K562 (cell line): ENCODE measurements around the gene PIP4K2A. TPM values are rescaled to one million over a fixed set of nuclear protein-coding genes. Genes with fewer than 3 reads are reported as not detected.

Experiments
- ARID3A ChIP-seq: IDR thresholded peaks from 2 replicates; pipeline ENCODE4 v1.6.1; 2012; ENCODE audit warnings: low read depth, low read length, improper control_type of control experiment, borderline replicate concordance
- ATF1 ChIP-seq, 2 experiments: fragments of 450-650 bp in 1 of 2; IDR thresholded peaks; 2 replicates each; pipeline ENCODE4 v1.6.1; 2016; ENCODE audit warnings: missing compliant biosample characterization in 1 of 2, missing genetic modification characterization in 1 of 2
- CHCHD3 ChIP-seq: fragments of 250-450 bp; sonication (Bioruptor Pico); IDR thresholded peaks from 2 replicates; pipeline ENCODE4 v2.1.2; 2022; ENCODE audit warnings: mild to moderate bottlenecking
- DLX4 ChIP-seq: fragments of 250-450 bp; sonication (Bioruptor Pico); IDR thresholded peaks from 2 replicates; pipeline ENCODE4 v1.6.1; 2021; ENCODE audit warnings: mild to moderate bottlenecking
- DMBX1 ChIP-seq: fragments of 250-450 bp; sonication (Bioruptor Pico); IDR thresholded peaks from 2 replicates; pipeline ENCODE4 v1.8.0; 2022; ENCODE audit warnings: inconsistent platforms, mild to moderate bottlenecking, moderate library complexity, borderline replicate concordance
- ERF ChIP-seq: fragments of 450-650 bp; formaldehyde crosslinking; IDR thresholded peaks from 2 replicates; pipeline ENCODE4 v1.4.0; 2020; ENCODE audit warnings: mild to moderate bottlenecking, mixed read lengths
- FOXA3 ChIP-seq, 2 experiments: fragments of 450-650 bp in 1 of 2; sonication (generic) in 1 of 2; formaldehyde crosslinking; IDR thresholded peaks in 1 of 2; conservative IDR thresholded peaks in 1 of 2; 2 replicates each; pipeline versions ENCODE4 v1.4.0 to v1.8.0; 2020 to 2022; ENCODE audit warnings: mild to moderate bottlenecking in 2 of 2, missing genetic modification reagents in 1 of 2
- ILF3 ChIP-seq: fragments of 450-650 bp; IDR thresholded peaks from 2 replicates; pipeline ENCODE4 v1.6.1; 2018; ENCODE audit warnings: antibody characterized with exemption, mild to moderate bottlenecking, moderate library complexity, borderline replicate concordance
- ILK ChIP-seq: fragments of 450-650 bp; IDR thresholded peaks from 2 replicates; pipeline ENCODE4 v1.6.1; 2016; ENCODE audit warnings: missing genetic modification characterization, low read depth, mild to moderate bottlenecking, missing compliant biosample characterization, moderate library complexity, borderline replicate concordance
- JUN ChIP-seq, 2 experiments: sonication (generic) in 1 of 2; formaldehyde crosslinking in 1 of 2; IDR thresholded peaks; 2 replicates each; pipeline versions ENCODE4 v1.6.1 to v1.8.0; 2012 to 2022; ENCODE audit warnings: borderline replicate concordance in 2 of 2, mild to moderate bottlenecking in 2 of 2, improper control_type of control experiment in 1 of 2, low read depth in 1 of 2, low read length in 1 of 2, missing genetic modification reagents in 1 of 2
- KLF6 ChIP-seq: fragments of 250-450 bp; sonication (Bioruptor Pico); IDR thresholded peaks from 2 replicates; pipeline ENCODE4 v1.4.0; 2020; ENCODE audit warnings: mild to moderate bottlenecking, moderate library complexity, borderline replicate concordance
- RFX5 ChIP-seq: IDR thresholded peaks from 2 replicates; pipeline ENCODE4 v1.6.1; 2011; ENCODE audit warnings: low read depth, mild to moderate bottlenecking, improper control_type of control experiment, low read length
- STAG1 ChIP-seq: sonication (generic); formaldehyde crosslinking; IDR thresholded peaks from 2 replicates; pipeline ENCODE4 v1.5.0; 2020; ENCODE audit warnings: missing genetic modification reagents, borderline replicate concordance
- TFAP4 ChIP-seq: sonication (generic); formaldehyde crosslinking; IDR thresholded peaks from 2 replicates; pipeline ENCODE4 v1.8.0; 2022; ENCODE audit warnings: missing genetic modification reagents, mild to moderate bottlenecking, moderate library complexity, borderline replicate concordance
- TOE1 ChIP-seq, 2 experiments: fragments of 450-650 bp in 1 of 2; sonication (generic) in 1 of 2; formaldehyde crosslinking in 1 of 2; IDR thresholded peaks; 2 replicates each; pipeline versions ENCODE4 v1.7.1 to v1.8.0; 2016 to 2022; ENCODE audit warnings: borderline replicate concordance in 2 of 2, mild to moderate bottlenecking in 2 of 2, antibody characterized with exemption in 1 of 2, inconsistent platforms in 1 of 2, low read depth in 1 of 2, missing genetic modification reagents in 1 of 2, moderate library complexity in 1 of 2
- ZBTB49 ChIP-seq: sonication (generic); formaldehyde crosslinking; IDR thresholded peaks from 2 replicates; pipeline ENCODE4 v1.8.0; 2022; ENCODE audit warnings: missing genetic modification reagents, mild to moderate bottlenecking, borderline replicate concordance
- ZKSCAN1 ChIP-seq: fragments of 150-350 bp; IDR thresholded peaks from 2 replicates; pipeline ENCODE4 v1.6.1; 2016; ENCODE audit warnings: low read depth, low read length
- ZNF395 ChIP-seq: fragments of 200-800 bp; sonication (Bioruptor generic); IDR thresholded peaks from 2 replicates; pipeline ENCODE4 v1.6.1; 2017; ENCODE audit warnings: missing genetic modification characterization, missing compliant biosample characterization
- ZNF57 ChIP-seq: fragments of 450-650 bp; formaldehyde crosslinking; IDR thresholded peaks from 2 replicates; pipeline ENCODE4 v1.4.0; 2020; ENCODE audit warnings: mild to moderate bottlenecking, moderate library complexity
- ZNF699 ChIP-seq: fragments of 250-450 bp; sonication (Bioruptor Pico); IDR thresholded peaks from 2 replicates; pipeline ENCODE4 v1.8.0; 2021; ENCODE audit warnings: mild to moderate bottlenecking, moderate library complexity; ENCODE audit not compliant: insufficient replicate concordance
- polyA plus RNA-seq, 8 experiments: library from polyadenylated mRNA; depleted of rRNA in 4 of 8; stranded (reverse) in 5 of 8; unstranded in 3 of 8; fragments of >200 nt; fragmentation: Nextera tagmentation in 2 of 8; fragmentation: Illumina TruSeq in 1 of 8; extraction: Ambion mirVana in 2 of 8; extraction: Trizol in 1 of 8; gene quantifications; 2 replicates each; pipeline versions ENCODE4 v1.2.1 to v1.2.3, GENCODE V29; 2011 to 2014; ENCODE audit warnings: inconsistent platforms in 1 of 8, missing spikeins in 1 of 8
- total RNA-seq, 7 experiments: library from RNA; depleted of rRNA in 6 of 7; stranded (reverse); fragments of >200 nt in 6 of 7; fragmentation: Illumina TruSeq in 2 of 7; extraction: Trizol in 2 of 7; gene quantifications; 2 replicates each; pipeline versions ENCODE4 v1.2.1 to v1.2.3, GENCODE V29; 2011 to 2021; ENCODE audit warnings: low replicate concordance in 1 of 7

The PIP4K2A gene
- total and polyA plus RNA-seq, 9 of the 15 experiments (the other 6 are each of a cell fraction or from before 2014, with no cell fraction given), result 35.6 to 117 (median 71.9) TPM

GRCh38 chr10:22736134-22736533 lies 21.8 kb upstream of the PIP4K2A start (continued):
- TF ChIP-seq ZNF395 (no peak), RFX5 (no peak), DMBX1 (CRISPR knock-in tag) (no peak), ZNF699 (CRISPR knock-in tag) (no peak), ATF1 (CRISPR knock-in tag; IDR thresholded peaks at IDR 0.05) (no peak), ATF1 (tag; IDR thresholded peaks at IDR 0.05) (no peak), STAG1 (CRISPR knock-in tag) (no peak), DLX4 (CRISPR knock-in tag) (no peak), ERF (CRISPR knock-in tag) (no peak), KLF6 (CRISPR knock-in tag) (no peak), JUN (IDR thresholded peaks at IDR 0.05; ENCODE audit: borderline replicate concordance, low read depth, low read length) (peak; percentile 66; the same call in 1 of the 2 replicates), JUN (CRISPR knock-in tag; IDR thresholded peaks at IDR 0.05; ENCODE audit: borderline replicate concordance) (no peak), TOE1 (IDR thresholded peaks at IDR 0.05; ENCODE audit: borderline replicate concordance) (no peak), TOE1 (CRISPR knock-in tag; IDR thresholded peaks at IDR 0.05; ENCODE audit: borderline replicate concordance, low read depth) (no peak), ILF3 (no peak), CHCHD3 (no peak), FOXA3 (CRISPR knock-in tag; conservative IDR thresholded peaks at IDR 0.05 in 1 of 2, IDR thresholded peaks at IDR 0.05 in 1 of 2) (no peak), ZBTB49 (no peak), ZKSCAN1 (no peak), ARID3A (peak; percentile 88), ZNF57 (CRISPR knock-in tag) (no peak), ILK (tag) (no peak), TFAP4 (CRISPR knock-in tag) (no peak)
